ENCODE measurements around the gene SLC2A4RG. TPM values are rescaled to one million over a fixed set of nuclear protein-coding genes. Genes with fewer than 3 reads are reported as not detected.

Gene SLC2A4RG
- total RNA-seq, 4 donors from 2014 or later: 26.0 to 55.9 (median 39.3) TPM

DNA sequence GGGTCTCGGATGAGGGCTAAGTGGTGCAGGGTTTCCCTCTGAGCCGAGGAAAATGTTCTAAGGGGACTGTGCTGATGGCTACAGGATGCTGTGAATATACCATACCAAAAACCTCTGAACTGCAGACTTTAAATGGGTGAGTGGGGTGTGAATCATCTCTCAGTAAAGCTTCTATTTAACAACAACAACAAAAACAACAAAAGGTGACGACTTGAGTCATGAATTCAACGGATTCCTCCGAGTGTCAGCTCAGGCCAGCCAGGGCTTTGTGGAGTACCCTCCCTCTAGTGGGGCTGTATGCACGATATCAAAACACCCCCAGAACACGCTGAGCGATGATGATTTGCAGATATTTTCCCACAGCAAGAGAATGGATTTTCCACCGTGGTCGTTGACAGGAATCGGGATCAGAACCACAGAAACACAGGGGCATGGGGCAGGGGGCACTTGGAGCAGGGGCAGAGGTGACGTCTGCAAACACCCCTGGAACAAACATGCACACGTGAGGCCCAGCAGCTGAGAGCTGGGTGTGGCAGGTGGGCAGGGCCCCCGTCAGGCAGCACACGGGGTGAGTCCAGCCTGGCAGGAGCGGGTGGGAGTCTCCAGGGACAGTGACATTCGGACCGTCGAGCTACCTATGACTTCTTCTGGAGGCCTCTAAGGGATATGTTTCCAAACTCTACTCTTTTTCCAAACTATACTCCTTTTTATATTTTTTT, 38.6 kb downstream of the SLC2A4RG start:
- Histone ChIP-seq H3K27ac (no peak overlapping the region), H3K4me1 (peaks cover 0 to 4% of the 10 kb centered on the region in 2 donors), H3K9me3 (no peaks in the 10 kb centered on the region), H3K36me3 (no peaks in the 10 kb centered on the region), H3K4me3 (replicated peaks in 1 of 3) (no peak overlapping the region), H3K27me3 (no peaks in the 10 kb centered on the region)
- no peak for DNase-seq
- TF ChIP-seq POLR2A (IDR thresholded peaks at IDR 0.05): no peak
- no peak for TF ChIP-seq CTCF (IDR thresholded peaks at IDR 0.05)
- 72 to 78% methylated on average over 18 to 19 of the region's 19 CpGs for WGBS, 2 donors
- intact Hi-C loops (cut with DNase I): no loop called here

- Histone ChIP-seq H3K27ac (no peak overlapping the region), H3K9me3 (no peaks in the 10 kb centered on the region), H3K4me3 (replicated peaks in 1 of 3) (no peak overlapping the region), H3K4me1 (peaks cover 0 to 4% of the 10 kb centered on the region in 2 donors), H3K36me3 (no peaks in the 10 kb centered on the region), H3K27me3 (no peaks in the 10 kb centered on the region)
- TF ChIP-seq POLR2A (IDR thresholded peaks at IDR 0.05) (no peak), CTCF (IDR thresholded peaks at IDR 0.05) (no peak)
- WGBS, 2 donors: 87 to 92% methylated on average over 9 of the region's 9 CpGs
- DNase-seq: no peak
- intact Hi-C loops (cut with DNase I): no loop called here
Observed at GRCh38 chr20:63778857-63779256, 39.3 kb downstream of the SLC2A4RG start.

DNA sequence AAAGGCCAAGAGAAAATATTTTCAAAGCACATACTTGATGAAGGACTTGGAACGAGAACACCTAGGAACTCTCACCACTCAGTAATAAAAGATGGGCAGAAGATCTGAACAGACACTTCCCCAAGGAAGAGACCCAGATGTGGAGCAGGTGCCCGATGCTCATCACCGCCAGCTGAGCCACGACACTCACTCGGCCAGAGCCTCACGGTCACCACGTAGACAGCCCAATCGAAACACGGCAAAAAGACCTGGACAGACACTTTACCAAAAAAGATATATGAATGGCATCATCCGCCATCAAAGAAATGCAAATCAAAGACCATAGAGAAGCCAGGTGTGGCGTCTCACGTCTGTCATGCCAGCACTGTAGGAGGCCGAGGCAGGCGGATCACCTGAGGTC, 41.6 kb downstream of the SLC2A4RG start:
- no peak for DNase-seq
- intact Hi-C loops (cut with DNase I): loop anchor here (10.0 kb wide), 1 partner anchor 246 kb away; the partner anchor contains the start of gene PTK6
- 94% methylated on average over 14 of the region's 14 CpGs for WGBS, 2 donors

GRCh38 chr20:63782051-63782471, 42.5 kb downstream of the SLC2A4RG start:
- Histone ChIP-seq H3K36me3 (no peaks in the 10 kb centered on the region), H3K4me3 (replicated peaks in 1 of 3) (no peak overlapping the region), H3K9me3 (no peaks in the 10 kb centered on the region), H3K27me3 (no peaks in the 10 kb centered on the region), H3K27ac (no peak overlapping the region), H3K4me1 (no peaks in the 10 kb centered on the region)
- TF ChIP-seq POLR2A (IDR thresholded peaks at IDR 0.05) (no peak), CTCF (IDR thresholded peaks at IDR 0.05) (no peak)
- intact Hi-C loops (cut with DNase I): loop anchor here (10.0 kb wide), 1 partner anchor 247 kb away; the partner anchor contains the start of gene PTK6
- DNase-seq: no peak
- WGBS, 2 donors: 80 to 84% methylated on average over 17 of the region's 18 CpGs

More for the DNA sequence above, 41.6 kb downstream of the SLC2A4RG start:
- Histone ChIP-seq H3K27ac (no peak overlapping the region), H3K4me1 (no peaks in the 10 kb centered on the region), H3K9me3 (no peaks in the 10 kb centered on the region), H3K4me3 (replicated peaks in 1 of 3) (no peak overlapping the region), H3K27me3 (no peaks in the 10 kb centered on the region), H3K36me3 (no peaks in the 10 kb centered on the region)
- TF ChIP-seq CTCF (IDR thresholded peaks at IDR 0.05): no peak
- no peak for TF ChIP-seq POLR2A (IDR thresholded peaks at IDR 0.05)

- no peak for TF ChIP-seq POLR2A (IDR thresholded peaks at IDR 0.05)
- TF ChIP-seq CTCF (IDR thresholded peaks at IDR 0.05): no peak
- H3K4me3 ChIP-seq (replicated peaks in 1 of 3): no peak overlapping the region
- H3K27ac ChIP-seq: no peak overlapping the region
- no peaks in the 10 kb centered on the region for H3K36me3 ChIP-seq
- H3K27me3 ChIP-seq: no peaks in the 10 kb centered on the region
- intact Hi-C loops (cut with DNase I): loop anchor here (10.0 kb wide), 1 partner anchor 248 kb away; the partner anchor contains the start of gene PTK6
- no peaks in the 10 kb centered on the region for H3K4me1 ChIP-seq
- no peak for DNase-seq
- 93 to 100% methylated on average over 4 to 9 of the region's 12 CpGs for WGBS, 2 donors
- no peaks in the 10 kb centered on the region for H3K9me3 ChIP-seq
Observed at GRCh38 chr20:63782521-63782971, 43.0 kb downstream of the SLC2A4RG start.
